Left lung (tissue), 10 donors: ENCODE results near the gene TIAL1. TPM values are rescaled to one million over a fixed set of nuclear protein-coding genes. Genes with fewer than 3 reads are reported as not detected.
A peak's percentile ranks its signal among the peaks of the same experiment; 100 is the strongest.
"Not testable (repeated sequence)": the region's sequence is repeated elsewhere in the genome, so short reads cannot be mapped to it uniquely, and the experiment has no call there.

Source experiments
- ATAC-seq: fragments of 200-7000 bp; cut with Tn5 transposase; one replicate; pipeline ENCODE4 v1.9.1; 2020; ENCODE audit warnings: moderate library complexity
- DNase-seq, 4 donors: peaks; one replicate each; pipeline ENCODE4 v3.0.0-alpha.2; 2013 to 2020
- H3K27ac ChIP-seq, 2 donors: fragments of 200-600 bp; sonication (generic) in 1 of 2; one replicate each; pipeline versions ENCODE4 v1.5.0 to v1.8.0; 2020 to 2021
- H3K27me3 ChIP-seq, 2 donors: fragments of 200-600 bp; sonication (generic) in 1 of 2; one replicate each; pipeline versions ENCODE4 v1.5.0 to v1.8.0; 2020 to 2021
- H3K36me3 ChIP-seq, 2 donors: fragments of 200-600 bp; sonication (generic) in 1 of 2; one replicate each; pipeline versions ENCODE4 v1.5.0 to v1.8.0; 2020 to 2021
- H3K4me1 ChIP-seq, 2 donors: fragments of 200-600 bp; one replicate each; pipeline ENCODE4 v1.8.0; 2021
- H3K4me3 ChIP-seq, 2 donors: fragments of 200-600 bp; sonication (generic) in 1 of 2; one replicate each; pipeline versions ENCODE4 v1.5.0 to v1.8.0; 2020 to 2021; ENCODE audit warnings: mild to moderate bottlenecking in 1 of 2
- H3K9me3 ChIP-seq, 2 donors: fragments of 200-600 bp; sonication (generic) in 1 of 2; one replicate each; pipeline versions ENCODE4 v1.5.0 to v1.8.0; 2020 to 2021
- CTCF ChIP-seq, 2 donors: fragments of 200-600 bp; sonication (generic) in 1 of 2; IDR thresholded peaks; one replicate each; pipeline versions ENCODE4 v1.5.0 to v1.8.0; 2021; ENCODE audit warnings: antibody characterized with exemption in 2 of 2
- intact Hi-C, 2 donors: fragments of 100-400 bp; cut with DNase I; formaldehyde crosslinking; loops; one replicate each; pipeline versions ENCODE4 v1.11.2 to v1.14.2; 2022
- polyA plus RNA-seq, 6 donors: library from polyadenylated mRNA; unstranded; fragments of 120-200 nt; gene quantifications; one replicate each; pipeline ENCODE4 v1.2.1, GENCODE V29; 2013; ENCODE audit not compliant: insufficient read length in 6 of 6
- total RNA-seq, 2 donors: library from RNA; stranded (reverse); fragmentation: NEBNext Ultra II Directional; extraction: Animal tissue kit (Norgen Biotek cat#: 25700); gene quantifications; one replicate each; pipeline ENCODE4 v1.2.1, GENCODE V29; 2021
- donor health status: DM: no; HTN: yes; CAD: no.
- donor health status: DM: no; HTN: no; CAD: no.

The TIAL1 gene
- total and polyA plus RNA-seq, 8 donors = 101 to 214 (median 198) TPM

- intact Hi-C loops = no loop called here
- H3K27ac ChIP-seq = no peak overlapping the region
- H3K4me1 ChIP-seq = peaks cover 0 to 17% of the 10 kb centered on the region in 2 donors
- no peaks in the 10 kb centered on the region for H3K36me3 ChIP-seq
- H3K4me3 ChIP-seq = no peak overlapping the region
- ATAC-seq = no peak
- H3K9me3 ChIP-seq = no peaks in the 10 kb centered on the region
- no peak for DNase-seq
- H3K27me3 ChIP-seq = peaks cover 0 to 7% of the 10 kb centered on the region in 2 donors
- no peak for TF ChIP-seq CTCF (IDR thresholded peaks at IDR 0.05)
These were observed 60.8 kb downstream of the TIAL1 start for GRCh38 chr10:119535837-119536507.

- DNase-seq (no peak), ATAC-seq (no peak)
- Histone ChIP-seq H3K9me3 (no peaks in the 10 kb centered on the region), H3K27me3 (no peaks in the 10 kb centered on the region), H3K4me1 (peaks cover 0 to 17% of the 10 kb centered on the region in 2 donors), H3K27ac (no peak overlapping the region), H3K4me3 (no peak overlapping the region), H3K36me3 (no peaks in the 10 kb centered on the region)
- TF ChIP-seq CTCF (IDR thresholded peaks at IDR 0.05) = no peak
- intact Hi-C loops = no loop called here
These were observed 61.5 kb downstream of the TIAL1 start for GRCh38 chr10:119535305-119535704.

GRCh38 chr10:119533473-119533872, 63.3 kb downstream of the TIAL1 start:
- no peak for TF ChIP-seq CTCF (IDR thresholded peaks at IDR 0.05)
- H3K4me1 ChIP-seq = peaks cover 0 to 9% of the 10 kb centered on the region in 2 donors
- H3K4me3 ChIP-seq = no peak overlapping the region
- H3K9me3 ChIP-seq = no peaks in the 10 kb centered on the region
- ATAC-seq (no peak), DNase-seq (no peak)
- no peaks in the 10 kb centered on the region for H3K27me3 ChIP-seq
- H3K27ac ChIP-seq = peak overlapping the region in 1 of 2 donors; percentile 6
- no peaks in the 10 kb centered on the region for H3K36me3 ChIP-seq
- intact Hi-C loops = no loop called here

GRCh38 chr10:119532791-119533190, 64.0 kb downstream of the TIAL1 start:
- intact Hi-C loops, H3K36me3 ChIP-seq, H3K27me3 ChIP-seq, H3K9me3 ChIP-seq, H3K4me3 ChIP-seq, DNase-seq, H3K4me1 ChIP-seq: not testable (repeated sequence)
- ATAC-seq = peak; percentile 30
- peak overlapping the region in 1 of 2 donors; percentile 6 for H3K27ac ChIP-seq

GRCh38 chr10:119532251-119532650, 64.5 kb downstream of the TIAL1 start:
- H3K27me3 ChIP-seq, intact Hi-C loops, H3K9me3 ChIP-seq, ATAC-seq, H3K27ac ChIP-seq, DNase-seq, H3K4me3 ChIP-seq, H3K4me1 ChIP-seq, H3K36me3 ChIP-seq: not testable (repeated sequence)

- Histone ChIP-seq H3K36me3 (no peaks in the 10 kb centered on the region), H3K4me1 (peaks cover 0 to 4% of the 10 kb centered on the region in 2 donors), H3K27ac (no peak overlapping the region), H3K4me3 (no peak overlapping the region), H3K27me3 (no peaks in the 10 kb centered on the region), H3K9me3 (no peaks in the 10 kb centered on the region)
- intact Hi-C loops = no loop called here
- TF ChIP-seq CTCF (IDR thresholded peaks at IDR 0.05) = no peak
- DNase-seq (peak in 1 of 4 donors; percentile 20), ATAC-seq (no peak)
These were observed 65.7 kb downstream of the TIAL1 start for GRCh38 chr10:119531067-119531466.

GRCh38 chr10:119528663-119529237, 68.0 kb downstream of the TIAL1 start:
- H3K4me3 ChIP-seq, DNase-seq, H3K27ac ChIP-seq, H3K4me1 ChIP-seq, H3K27me3 ChIP-seq, intact Hi-C loops, H3K9me3 ChIP-seq: not testable (repeated sequence)
- peaks cover 0 to 12% of the 10 kb centered on the region in 2 donors for H3K36me3 ChIP-seq
- peak; percentile 23 for ATAC-seq
